CD4-positive, alpha-beta T cell (primary cell): Measurements from ENCODE around the gene TAC3. TPM values are rescaled to one million over a fixed set of nuclear protein-coding genes. Genes with fewer than 3 reads are reported as not detected.
A peak's percentile ranks its signal among the peaks of the same experiment; 100 is the strongest.
"Not testable (repeated sequence)": the region's sequence is repeated elsewhere in the genome, so short reads cannot be mapped to it uniquely, and the experiment has no call there.

Experiments
- ATAC-seq: fragments of 200-7000 bp; cut with Tn5 transposase; one replicate; pipeline ENCODE4 v1.10.0; 2022; ENCODE audit warnings: mild to moderate bottlenecking; ENCODE audit not compliant: poor library complexity
- CTCF ChIA-PET: fragments of 350-600 bp; sonication (Branson Sonifier 250); formaldehyde crosslinking; loops from one replicate; lab custom pipeline; 2021; ENCODE audit warnings: antibody characterized with exemption, inconsistent platforms; lab: Charles Lee
- POLR2A ChIA-PET: fragments of 350-600 bp; sonication (Branson Sonifier 250); formaldehyde crosslinking; loops from one replicate; lab custom pipeline; 2021; ENCODE audit warnings: antibody characterized with exemption, inconsistent platforms; lab: Charles Lee
- DNase-seq, 14 experiments: peaks; one replicate each; pipeline ENCODE4 v3.0.0-alpha.2; 2013 to 2020; ENCODE audit warnings: mixed read lengths in 2 of 14
- H3K27ac ChIP-seq, 2 donors: one replicate each; pipeline versions ENCODE4 v1.5.1 to v1.7.0; 2013; ENCODE audit warnings: low read length in 2 of 2, low read depth in 1 of 2, mild to moderate bottlenecking in 1 of 2
- H3K27me3 ChIP-seq, 2 experiments: 1 replicate in 1 of 2; 2 replicates in 1 of 2; pipeline versions ENCODE4 v1.6.1 to v1.7.0; 2013; ENCODE audit warnings: low read length in 2 of 2, control low read depth in 1 of 2, mild to moderate bottlenecking in 1 of 2, moderate library complexity in 1 of 2; ENCODE audit not compliant: insufficient read depth in 2 of 2, control insufficient read depth in 1 of 2
- H3K36me3 ChIP-seq: one replicate; pipeline ENCODE4 v1.6.1; 2013; ENCODE audit warnings: low read length, control low read depth; ENCODE audit not compliant: insufficient read depth
- H3K4me1 ChIP-seq: one replicate; pipeline ENCODE4 v1.6.1; 2013; ENCODE audit warnings: low read length, control low read depth; ENCODE audit not compliant: insufficient read depth
- H3K4me3 ChIP-seq: one replicate; pipeline ENCODE4 v1.5.1; 2013; ENCODE audit warnings: mild to moderate bottlenecking, low read length, moderate library complexity
- H3K9me3 ChIP-seq, 2 experiments: 1 replicate in 1 of 2; 2 replicates in 1 of 2; pipeline versions ENCODE4 v1.6.1 to v1.7.0; 2013; ENCODE audit warnings: low read length in 2 of 2, mild to moderate bottlenecking in 2 of 2, control low read depth in 1 of 2, moderate library complexity in 1 of 2; ENCODE audit not compliant: control insufficient read depth in 1 of 2, insufficient read depth in 1 of 2
- H3K27ac Mint-ChIP-seq: one replicate; pipeline ENCODE4 v1.8.0; 2020; ENCODE audit warnings: mixed read lengths
- H3K27me3 Mint-ChIP-seq: one replicate; pipeline ENCODE4 v1.8.0; 2021; ENCODE audit warnings: mixed read lengths
- H3K36me3 Mint-ChIP-seq: one replicate; pipeline ENCODE4 v1.8.0; 2021; ENCODE audit warnings: low read depth, mixed read lengths
- H3K4me1 Mint-ChIP-seq: one replicate; pipeline ENCODE4 v1.8.0; 2021; ENCODE audit warnings: low read depth, mixed read lengths
- H3K4me3 Mint-ChIP-seq: one replicate; pipeline ENCODE4 v1.8.0; 2020; ENCODE audit warnings: mild to moderate bottlenecking, mixed read lengths
- H3K9me3 Mint-ChIP-seq: one replicate; pipeline ENCODE4 v1.8.0; 2020; ENCODE audit warnings: mixed read lengths
- intact Hi-C, 2 experiments: fragments of 100-400 bp; cut with DNase I in 1 of 2; cut with micrococcal nuclease in 1 of 2; formaldehyde crosslinking; loops; one replicate each; pipeline versions ENCODE4 v1.15.1 to v1.9.0; 2023 to 2025; cut with DNase I, micrococcal nuclease
- total RNA-seq, 174 experiments: library from RNA in 2 of 174; stranded (reverse) in 2 of 174; gene quantifications; one replicate each; pipeline ENCODE4 v1.2.3 and lab custom pipeline; 2021 to 2026
- TF ChIP-seq, protein P1 (sequence below): fragments of 200-600 bp; IDR thresholded peaks from one replicate; pipeline ENCODE4 v1.8.0; 2022; ENCODE audit warnings: antibody characterized with exemption, mild to moderate bottlenecking

The TAC3 gene
- total RNA-seq, 2 experiments from 2014 or later = not detected

DNA sequence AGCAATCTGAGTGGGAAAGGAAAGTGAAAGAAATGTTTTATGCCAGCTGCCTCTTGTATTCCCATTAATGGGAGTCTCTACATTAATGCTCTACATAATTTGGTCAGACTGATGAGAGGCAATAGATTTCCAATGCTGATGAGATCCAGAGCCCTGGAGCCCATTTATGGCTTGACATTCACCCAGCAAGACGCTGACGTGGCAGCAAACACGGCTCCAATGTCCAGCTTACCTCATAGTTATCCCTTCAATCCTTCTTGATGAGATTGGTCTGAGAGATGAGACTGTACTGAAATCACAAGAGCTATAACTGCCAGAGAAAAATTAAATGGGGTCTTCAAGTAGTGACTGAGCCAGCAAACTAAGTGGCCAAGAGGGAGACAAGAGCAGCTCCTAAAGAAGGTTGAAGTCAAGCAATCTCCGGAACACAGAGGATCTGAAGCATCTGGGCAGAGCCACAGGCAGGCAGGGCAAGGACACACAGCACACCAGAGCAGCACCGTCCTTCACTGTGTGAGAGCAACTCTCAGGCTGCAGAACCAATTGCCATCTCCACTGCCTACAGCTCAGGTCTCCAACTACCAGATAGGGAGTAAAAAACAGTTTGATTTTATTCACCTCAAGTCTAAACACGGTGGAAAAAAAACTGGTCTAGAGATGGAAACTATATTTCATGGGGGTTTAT, 40.9 kb upstream of the TAC3 start:
- H3K9me3 Mint-ChIP-seq = no peaks in the 10 kb centered on the region
- DNase-seq (no peak), ATAC-seq (no peak)
- ChIA-PET POLR2A (interaction anchor here (1.2 kb wide), 1 partner anchor 55 kb away, joined by 4 read pairs; the partner anchor contains the start of gene STAT6), CTCF (interaction anchor here (1.0 to 1.5 kb wide), 3 partner anchors 12 to 55 kb away, joined by 3 to 5 read pairs (median 3); no protein-coding TSS in a partner anchor)
- no peak overlapping the region for H3K27ac ChIP-seq
- no peak overlapping the region for H3K4me3 ChIP-seq
- H3K36me3 ChIP-seq = peaks cover 29% of the 10 kb centered on the region
- H3K9me3 ChIP-seq = no peaks in the 10 kb centered on the region
- TF ChIP-seq, protein P1, sequence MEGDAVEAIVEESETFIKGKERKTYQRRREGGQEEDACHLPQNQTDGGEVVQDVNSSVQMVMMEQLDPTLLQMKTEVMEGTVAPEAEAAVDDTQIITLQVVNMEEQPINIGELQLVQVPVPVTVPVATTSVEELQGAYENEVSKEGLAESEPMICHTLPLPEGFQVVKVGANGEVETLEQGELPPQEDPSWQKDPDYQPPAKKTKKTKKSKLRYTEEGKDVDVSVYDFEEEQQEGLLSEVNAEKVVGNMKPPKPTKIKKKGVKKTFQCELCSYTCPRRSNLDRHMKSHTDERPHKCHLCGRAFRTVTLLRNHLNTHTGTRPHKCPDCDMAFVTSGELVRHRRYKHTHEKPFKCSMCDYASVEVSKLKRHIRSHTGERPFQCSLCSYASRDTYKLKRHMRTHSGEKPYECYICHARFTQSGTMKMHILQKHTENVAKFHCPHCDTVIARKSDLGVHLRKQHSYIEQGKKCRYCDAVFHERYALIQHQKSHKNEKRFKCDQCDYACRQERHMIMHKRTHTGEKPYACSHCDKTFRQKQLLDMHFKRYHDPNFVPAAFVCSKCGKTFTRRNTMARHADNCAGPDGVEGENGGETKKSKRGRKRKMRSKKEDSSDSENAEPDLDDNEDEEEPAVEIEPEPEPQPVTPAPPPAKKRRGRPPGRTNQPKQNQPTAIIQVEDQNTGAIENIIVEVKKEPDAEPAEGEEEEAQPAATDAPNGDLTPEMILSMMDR = no peak
- no peak overlapping the region for H3K4me3 Mint-ChIP-seq
- intact Hi-C loops = no loop called here
- no peaks in the 10 kb centered on the region for H3K27me3 ChIP-seq
- H3K4me1 Mint-ChIP-seq = peaks cover 5% of the 10 kb centered on the region
- H3K36me3 Mint-ChIP-seq = peaks cover 46% of the 10 kb centered on the region
- no peak overlapping the region for H3K27ac Mint-ChIP-seq
- peaks cover under 1% of the 10 kb centered on the region for H3K4me1 ChIP-seq
- H3K27me3 Mint-ChIP-seq = no peaks in the 10 kb centered on the region

DNA sequence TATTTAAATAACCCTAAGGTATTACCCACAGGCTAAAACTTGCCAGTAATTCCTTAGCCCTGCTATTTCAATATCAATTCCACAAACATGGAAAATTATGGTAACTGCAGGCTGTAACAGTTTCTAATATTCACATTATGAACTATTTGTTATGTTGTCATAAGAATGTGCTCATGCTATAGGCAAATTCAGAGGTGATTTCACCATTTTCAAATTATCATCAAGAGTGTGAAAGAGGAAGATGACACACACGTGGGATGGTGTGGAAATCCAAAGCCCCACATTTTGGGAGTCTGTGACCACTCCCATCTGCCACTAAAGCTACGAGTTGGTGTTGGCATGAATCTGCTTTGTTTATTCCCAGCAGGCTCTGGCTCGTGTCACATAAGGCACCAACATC, 39.5 kb upstream of the TAC3 start:
- Histone ChIP-seq H3K27me3 (no peaks in the 10 kb centered on the region), H3K4me1 (no peaks in the 10 kb centered on the region), H3K27ac (no peak overlapping the region), H3K36me3 (peaks cover 29% of the 10 kb centered on the region), H3K4me3 (no peak overlapping the region), H3K9me3 (no peaks in the 10 kb centered on the region)
- no peaks in the 10 kb centered on the region for H3K9me3 Mint-ChIP-seq
- no peak overlapping the region for H3K4me3 Mint-ChIP-seq
- no peaks in the 10 kb centered on the region for H3K27me3 Mint-ChIP-seq
- TF ChIP-seq, protein P1 = no peak
- peaks cover 44% of the 10 kb centered on the region for H3K36me3 Mint-ChIP-seq
- DNase-seq = peak in 2 of 14 experiments; percentile 37 to 50
- intact Hi-C loops = no loop called here
- CTCF ChIA-PET = interaction anchor here (0.8 kb wide), 1 partner anchor 14 kb away, joined by 3 read pairs; no protein-coding TSS in a partner anchor
- POLR2A ChIA-PET = no interaction called here
- H3K27ac Mint-ChIP-seq = no peak overlapping the region
- H3K4me1 Mint-ChIP-seq = peaks cover 2% of the 10 kb centered on the region
- no peak for ATAC-seq

DNA sequence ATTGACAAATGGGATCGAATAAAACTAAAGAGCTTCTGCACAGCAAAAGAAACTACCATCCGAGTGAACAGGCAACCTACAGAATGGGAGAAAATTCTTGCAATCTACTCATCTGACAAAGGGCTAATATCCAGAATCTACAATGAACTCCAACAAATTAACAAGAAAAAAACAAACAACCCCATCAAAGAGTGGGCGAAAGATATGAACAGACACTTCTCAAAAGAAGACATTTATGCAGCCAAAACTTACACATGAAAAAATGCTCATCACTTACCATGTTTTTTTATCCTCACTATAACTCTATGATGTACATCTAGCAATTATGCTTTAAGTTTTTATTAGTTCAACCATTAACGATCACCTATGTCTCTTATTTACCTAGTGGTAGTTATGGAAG, 37.6 kb upstream of the TAC3 start:
- H3K4me1 Mint-ChIP-seq, H3K4me3 ChIP-seq, H3K9me3 Mint-ChIP-seq, H3K4me3 Mint-ChIP-seq, H3K4me1 ChIP-seq, H3K27me3 ChIP-seq, CTCF ChIA-PET, H3K9me3 ChIP-seq, H3K27ac ChIP-seq, DNase-seq, POLR2A ChIA-PET, intact Hi-C loops, H3K27me3 Mint-ChIP-seq, H3K27ac Mint-ChIP-seq, ATAC-seq: not testable (repeated sequence)
- H3K36me3 ChIP-seq = peaks cover 14% of the 10 kb centered on the region
- H3K36me3 Mint-ChIP-seq = peaks cover 26% of the 10 kb centered on the region

DNA sequence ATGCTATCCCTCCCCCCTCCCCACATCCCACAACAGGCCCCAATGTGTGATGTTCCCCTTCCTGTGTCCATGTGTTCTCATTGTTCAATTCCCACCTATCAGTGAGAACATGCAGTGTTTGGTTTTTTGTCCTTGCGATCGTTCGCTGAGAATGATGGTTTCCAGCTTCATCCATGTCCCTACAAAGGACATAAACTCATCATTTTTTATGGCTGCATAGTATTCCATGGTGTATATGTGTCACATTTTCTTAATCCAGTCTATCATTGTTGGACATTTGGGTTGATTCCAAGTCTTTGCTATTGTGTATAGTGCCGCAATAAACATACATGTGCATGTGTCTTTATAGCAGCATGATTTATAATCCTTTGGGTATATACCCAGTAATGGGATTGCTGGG, 36.8 kb upstream of the TAC3 start:
- not testable (repeated sequence) for H3K27ac ChIP-seq

More for the DNA sequence above, 36.8 kb upstream of the TAC3 start:
- CTCF ChIA-PET, DNase-seq, H3K36me3 ChIP-seq, H3K4me1 Mint-ChIP-seq, H3K27me3 Mint-ChIP-seq, POLR2A ChIA-PET, H3K27me3 ChIP-seq, H3K9me3 ChIP-seq, ATAC-seq, H3K4me3 Mint-ChIP-seq, H3K9me3 Mint-ChIP-seq, intact Hi-C loops, H3K4me3 ChIP-seq, H3K27ac Mint-ChIP-seq, H3K4me1 ChIP-seq: not testable (repeated sequence)
- peaks cover 18% of the 10 kb centered on the region for H3K36me3 Mint-ChIP-seq
